Liver (tissue), 3 donors: Measurements from ENCODE around the gene OMP.

Experiments used
- ATF3 ChIP-seq: IDR thresholded peaks from 2 replicates; pipeline ENCODE4 v1.6.1; 2016; ENCODE audit warnings: antibody characterized with exemption
- CTCF ChIP-seq: fragments of 150-350 bp; IDR thresholded peaks from 2 replicates; pipeline ENCODE4 v1.5.1; 2017; ENCODE audit warnings: improper control_type of control experiment, low read depth, low read length; ENCODE audit not compliant: missing input control
- EGR1 ChIP-seq, 2 donors: IDR thresholded peaks; 2 replicates each; pipeline ENCODE4 v1.6.1; 2016 to 2018; ENCODE audit warnings: antibody characterized with exemption in 2 of 2, low read depth in 2 of 2
- FOXA1 ChIP-seq: IDR thresholded peaks from 2 replicates; pipeline ENCODE4 v1.6.1; 2016; ENCODE audit warnings: antibody characterized with exemption
- HNF4A ChIP-seq, 2 donors: conservative IDR thresholded peaks; 2 replicates each; pipeline ENCODE4 v1.6.1; 2016; ENCODE audit warnings: antibody characterized with exemption in 2 of 2, mild to moderate bottlenecking in 2 of 2
- JUND ChIP-seq, 2 donors: IDR thresholded peaks; 2 replicates each; pipeline ENCODE4 v1.6.1; 2016; ENCODE audit warnings: antibody characterized with exemption in 2 of 2
- MAX ChIP-seq: IDR thresholded peaks from 2 replicates; pipeline ENCODE4 v1.6.1; 2016; ENCODE audit warnings: antibody characterized with exemption
- RAD21 ChIP-seq, 2 donors: IDR thresholded peaks; 2 replicates each; pipeline ENCODE4 v1.6.1; 2016; ENCODE audit warnings: antibody characterized with exemption in 2 of 2, mild to moderate bottlenecking in 2 of 2
- REST ChIP-seq: IDR thresholded peaks from 2 replicates; pipeline ENCODE4 v1.6.1; 2016; ENCODE audit warnings: antibody characterized with exemption, mild to moderate bottlenecking
- RXRA ChIP-seq, 2 donors: IDR thresholded peaks; 2 replicates each; pipeline ENCODE4 v1.6.1; 2017 to 2018; ENCODE audit warnings: antibody characterized with exemption in 2 of 2, mild to moderate bottlenecking in 1 of 2
- SP1 ChIP-seq: IDR thresholded peaks from 2 replicates; pipeline ENCODE4 v1.6.1; 2018; ENCODE audit warnings: antibody characterized with exemption, mild to moderate bottlenecking
- TAF1 ChIP-seq: conservative IDR thresholded peaks from 2 replicates; pipeline ENCODE4 v1.6.1; 2016; ENCODE audit warnings: antibody characterized with exemption, mild to moderate bottlenecking
- YY1 ChIP-seq: IDR thresholded peaks from 2 replicates; pipeline ENCODE4 v1.6.1; 2016; ENCODE audit warnings: antibody characterized with exemption, mild to moderate bottlenecking
- ZBTB33 ChIP-seq: IDR thresholded peaks from 2 replicates; pipeline ENCODE4 v1.6.1; 2016; ENCODE audit warnings: antibody characterized with exemption
- donor health status: healthy.
- donor health status: healthy.

- TF ChIP-seq CTCF (no peak), REST (no peak), ATF3 (no peak), YY1 (no peak), JUND (IDR thresholded peaks at IDR 0.05) (no peak), HNF4A (conservative IDR thresholded peaks at IDR 0.05) (no peak), FOXA1 (no peak), EGR1 (IDR thresholded peaks at IDR 0.05; ENCODE audit: low read depth in 2 of 2) (no peak), SP1 (no peak), RAD21 (IDR thresholded peaks at IDR 0.05) (no peak), TAF1 (no peak), RXRA (IDR thresholded peaks at IDR 0.05) (no peak), MAX (no peak), ZBTB33 (no peak)
These were observed 23.0 kb upstream of the OMP start for GRCh38 chr11:77079666-77080065.
